ENCODE measurements around the gene PTGES2. TPM values are rescaled to one million over a fixed set of nuclear protein-coding genes. Genes with fewer than 3 reads are reported as not detected.
A peak's percentile ranks its signal among the peaks of the same experiment; 100 is the strongest.
"Not testable (repeated sequence)": the region's sequence is repeated elsewhere in the genome, so short reads cannot be mapped to it uniquely, and the experiment has no call there.

PTGES2 gene
- total RNA-seq, 2 experiments from 2014 or later: 51.8 to 53.2 TPM

DNA sequence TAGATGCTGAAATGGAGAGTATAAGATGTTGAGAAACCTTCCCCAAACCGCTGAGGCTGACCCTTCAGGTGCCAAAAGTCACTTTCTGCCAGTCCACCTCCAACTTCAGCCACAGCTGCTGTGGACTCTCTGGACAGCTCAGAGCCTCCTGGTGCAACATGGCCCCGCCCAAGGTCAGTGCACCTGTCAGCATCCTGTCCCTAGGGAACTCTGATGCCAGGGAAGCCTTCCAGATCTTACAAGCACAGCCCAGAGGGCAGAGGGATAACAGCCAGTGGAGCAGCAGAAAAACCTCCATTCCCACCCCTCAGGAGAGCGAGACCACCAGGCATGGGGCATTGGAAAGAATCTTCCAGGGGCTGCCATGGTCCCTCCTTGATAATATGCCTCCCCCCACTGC lies 10.5 kb upstream of the PTGES2 start:
- no peak overlapping the region for H3K4me3 Mint-ChIP-seq
- POLR2A ChIA-PET: interaction anchor here (1.6 kb wide), 1 partner anchor 55 kb away, joined by 4 read pairs; no protein-coding TSS in a partner anchor
- peaks cover 1% of the 10 kb centered on the region for H3K9me3 Mint-ChIP-seq
- DNase-seq (no peak), ATAC-seq (ENCODE audit: low read depth) (no peak)
- peaks cover 2% of the 10 kb centered on the region for H3K36me3 Mint-ChIP-seq
- peaks cover 23% of the 10 kb centered on the region for H3K27me3 Mint-ChIP-seq
- peaks cover 14% of the 10 kb centered on the region for H3K4me1 Mint-ChIP-seq
- H3K27ac Mint-ChIP-seq: no peak overlapping the region

GRCh38 chr9:128136816-128137793 lies 9.6 kb upstream of the PTGES2 start:
- H3K9me3 Mint-ChIP-seq: peaks cover 1% of the 10 kb centered on the region
- peaks cover 2% of the 10 kb centered on the region for H3K36me3 Mint-ChIP-seq
- POLR2A ChIA-PET: interaction anchor here (0.6 to 1.6 kb wide), 3 partner anchors 32 to 1458 kb away, joined by 3 to 6 read pairs (median 4); no protein-coding TSS in a partner anchor
- H3K27ac Mint-ChIP-seq: no peak overlapping the region
- H3K4me1 Mint-ChIP-seq: peaks cover 15% of the 10 kb centered on the region
- no peak overlapping the region for H3K4me3 Mint-ChIP-seq
- DNase-seq: no peak
- H3K27me3 Mint-ChIP-seq: peaks cover 28% of the 10 kb centered on the region
- no peak for ATAC-seq (ENCODE audit: low read depth)

DNA sequence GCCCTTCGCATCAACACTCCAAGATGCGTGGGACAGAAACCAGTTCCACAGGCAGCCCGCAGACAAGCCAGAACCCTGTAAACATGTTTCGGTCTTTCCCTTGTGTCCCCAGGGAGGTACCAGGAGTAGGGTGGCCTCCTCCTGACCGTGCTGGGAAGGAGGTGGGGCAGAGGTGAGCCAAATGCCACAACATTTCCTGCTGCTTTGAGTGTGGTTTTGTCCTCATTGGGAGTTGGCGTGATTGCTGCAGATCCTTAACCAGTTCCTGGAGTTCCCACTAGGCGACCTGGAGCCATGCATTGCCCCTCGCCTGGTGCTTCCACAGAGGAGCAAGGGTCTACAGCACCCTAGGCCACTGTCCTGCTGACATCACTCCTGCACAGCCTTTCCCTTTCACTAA lies 8.0 kb upstream of the PTGES2 start:
- Mint-ChIP-seq H3K27me3 (peaks cover 38% of the 10 kb centered on the region), H3K4me1 (peaks cover 11% of the 10 kb centered on the region)
- ATAC-seq (ENCODE audit: low read depth); H3K9me3 Mint-ChIP-seq; H3K27ac Mint-ChIP-seq; H3K4me3 Mint-ChIP-seq; H3K36me3 Mint-ChIP-seq; POLR2A ChIA-PET; DNase-seq: not testable (repeated sequence)

- POLR2A ChIA-PET; H3K9me3 Mint-ChIP-seq; H3K36me3 Mint-ChIP-seq; H3K27ac Mint-ChIP-seq; H3K4me3 Mint-ChIP-seq; ATAC-seq (ENCODE audit: low read depth); DNase-seq: not testable (repeated sequence)
- H3K27me3 Mint-ChIP-seq: peaks cover 38% of the 10 kb centered on the region
- peaks cover 18% of the 10 kb centered on the region for H3K4me1 Mint-ChIP-seq
Observed at GRCh38 chr9:128132139-128132538, 4.6 kb upstream of the PTGES2 start.

GRCh38 chr9:128131346-128131745 lies 3.8 kb upstream of the PTGES2 start:
- Mint-ChIP-seq H3K4me1 (peaks cover 19% of the 10 kb centered on the region), H3K27me3 (peaks cover 38% of the 10 kb centered on the region)
- H3K36me3 Mint-ChIP-seq; DNase-seq; POLR2A ChIA-PET; H3K27ac Mint-ChIP-seq; H3K4me3 Mint-ChIP-seq; H3K9me3 Mint-ChIP-seq; ATAC-seq (ENCODE audit: low read depth): not testable (repeated sequence)

DNA sequence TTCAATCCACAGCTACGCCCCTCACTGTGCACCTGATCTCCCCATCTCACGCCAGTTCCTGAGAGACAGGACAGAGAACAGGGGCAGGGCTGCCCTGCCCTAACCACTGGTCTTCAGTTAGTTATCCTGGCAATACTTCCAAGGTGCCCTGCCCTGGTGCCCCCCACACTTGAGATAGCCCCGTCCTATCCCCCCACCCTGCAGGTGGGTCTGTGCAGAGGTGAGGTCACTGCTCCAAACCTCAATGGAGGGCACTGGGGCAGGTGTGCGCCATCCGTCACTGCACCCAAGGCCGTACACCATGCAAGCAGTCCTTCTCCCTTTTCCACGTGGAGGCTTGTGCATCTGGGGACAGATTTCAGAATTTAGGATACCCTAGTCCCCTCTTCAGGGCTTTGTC lies 3.1 kb upstream of the PTGES2 start:
- H3K36me3 Mint-ChIP-seq; H3K9me3 Mint-ChIP-seq; H3K27ac Mint-ChIP-seq; POLR2A ChIA-PET; DNase-seq; ATAC-seq (ENCODE audit: low read depth); H3K4me3 Mint-ChIP-seq: not testable (repeated sequence)
- H3K4me1 Mint-ChIP-seq: peaks cover 23% of the 10 kb centered on the region
- H3K27me3 Mint-ChIP-seq: peaks cover 36% of the 10 kb centered on the region

GRCh38 chr9:128129976-128130590 lies 2.6 kb upstream of the PTGES2 start:
- Mint-ChIP-seq H3K4me1 (peaks cover 26% of the 10 kb centered on the region), H3K27me3 (peaks cover 34% of the 10 kb centered on the region), H3K4me3 (peak overlapping the region; percentile 58)
- H3K27ac Mint-ChIP-seq; H3K36me3 Mint-ChIP-seq; POLR2A ChIA-PET; H3K9me3 Mint-ChIP-seq; ATAC-seq (ENCODE audit: low read depth): not testable (repeated sequence)
- DNase-seq: peak; percentile 58

DNA sequence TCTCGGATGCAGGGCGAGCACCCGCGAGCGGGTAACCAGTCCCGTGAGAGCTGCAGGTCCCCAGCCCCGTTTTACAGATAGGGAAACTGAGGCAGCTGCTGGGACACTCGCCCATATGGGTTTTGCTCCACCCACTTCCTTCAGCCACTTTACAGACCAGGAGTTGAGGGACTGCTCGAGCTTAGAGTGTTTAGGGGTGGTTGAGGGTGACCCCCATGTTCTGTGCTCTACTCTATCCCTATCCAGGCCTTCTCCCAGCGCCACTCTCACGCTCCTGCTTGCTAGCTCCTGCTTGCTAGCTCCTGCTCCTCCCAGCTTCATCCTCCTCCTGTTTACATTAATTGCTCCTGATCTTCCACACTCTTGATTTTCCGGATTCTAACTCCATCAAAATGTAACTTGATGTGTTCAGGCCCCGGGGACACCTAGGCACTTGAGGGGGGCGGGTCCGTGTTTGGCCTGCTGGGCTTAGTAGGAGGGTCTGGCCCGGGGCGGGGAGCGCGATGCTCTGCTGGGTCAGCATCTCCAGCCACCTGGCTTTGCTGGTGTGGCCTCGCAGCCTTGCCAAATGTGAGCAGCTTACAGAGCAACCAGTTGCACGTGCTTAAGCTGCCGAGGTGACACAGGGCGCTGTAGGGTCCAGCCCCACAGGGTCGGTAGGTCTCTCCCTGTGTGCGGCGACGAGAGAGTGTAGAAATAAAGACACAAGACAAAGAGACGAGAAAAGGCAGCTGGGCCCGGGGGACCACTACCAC lies 1.5 kb upstream of the PTGES2 start:
- no peaks in the 10 kb centered on the region for H3K36me3 Mint-ChIP-seq
- no peak for DNase-seq
- H3K4me3 Mint-ChIP-seq: peak overlapping the region; percentile 96
- H3K9me3 Mint-ChIP-seq: no peaks in the 10 kb centered on the region
- peaks cover 30% of the 10 kb centered on the region for H3K4me1 Mint-ChIP-seq
- no peak for ATAC-seq (ENCODE audit: low read depth)
- H3K27ac Mint-ChIP-seq: peak overlapping the region; percentile 95
- peaks cover 25% of the 10 kb centered on the region for H3K27me3 Mint-ChIP-seq
- POLR2A ChIA-PET: interaction anchor here (0.9 to 1.2 kb wide), 7 partner anchors 11 to 242 kb away, joined by 3 to 7 read pairs (median 3); partner anchors contain the start of gene BBLN

- H3K9me3 Mint-ChIP-seq: no peaks in the 10 kb centered on the region
- ATAC-seq (ENCODE audit: low read depth) (peak; percentile 80), DNase-seq (peak; percentile 96)
- peaks cover 28% of the 10 kb centered on the region for H3K4me1 Mint-ChIP-seq
- H3K36me3 Mint-ChIP-seq: peaks cover 4% of the 10 kb centered on the region
- POLR2A ChIA-PET: interaction anchor here (0.9 to 1.2 kb wide), 8 partner anchors 10 to 242 kb away, joined by 3 to 7 read pairs (median 3); partner anchors contain the start of gene BBLN
- H3K27ac Mint-ChIP-seq: peak overlapping the region; percentile 95
- peaks cover 18% of the 10 kb centered on the region for H3K27me3 Mint-ChIP-seq
- peak overlapping the region; percentile 96 for H3K4me3 Mint-ChIP-seq
Observed at GRCh38 chr9:128127990-128128835, 684 bp upstream of the PTGES2 start.

- DNase-seq (no peak), ATAC-seq (ENCODE audit: low read depth) (no peak)
- Mint-ChIP-seq H3K4me1 (peaks cover 23% of the 10 kb centered on the region), H3K27ac (peak overlapping the region; percentile 73), H3K36me3 (peaks cover 4% of the 10 kb centered on the region), H3K27me3 (no peaks in the 10 kb centered on the region), H3K9me3 (no peaks in the 10 kb centered on the region), H3K4me3 (peak overlapping the region; percentile 82)
- POLR2A ChIA-PET: interaction anchor here (0.7 to 1.2 kb wide), 3 partner anchors 34 to 65 kb away, joined by 3 read pairs; no protein-coding TSS in a partner anchor
Observed at GRCh38 chr9:128125580-128126354, 1.8 kb downstream of the PTGES2 start.

- Mint-ChIP-seq H3K4me3 (no peak overlapping the region), H3K27ac (no peak overlapping the region), H3K27me3 (no peaks in the 10 kb centered on the region), H3K9me3 (no peaks in the 10 kb centered on the region), H3K4me1 (peaks cover 22% of the 10 kb centered on the region), H3K36me3 (peaks cover 4% of the 10 kb centered on the region)
- ATAC-seq (ENCODE audit: low read depth) (no peak), DNase-seq (peak; percentile 59)
- POLR2A ChIA-PET: interaction anchor here (0.7 to 1.2 kb wide), 3 partner anchors 35 to 66 kb away, joined by 3 read pairs; no protein-coding TSS in a partner anchor
Observed at GRCh38 chr9:128124873-128125579, 2.5 kb downstream of the PTGES2 start.
